Bronchus fibroblast of lung (primary cell): Measurements from ENCODE around the gene OR1J1. TPM values are rescaled to one million over a fixed set of nuclear protein-coding genes. Genes with fewer than 3 reads are reported as not detected.

Experiments
- total RNA-seq: library from RNA; depleted of rRNA; stranded (reverse); fragments of >200 nt; gene quantifications from 2 replicates; pipeline ENCODE4 v1.2.3, GENCODE V29; 2015

OR1J1 gene, protein sequence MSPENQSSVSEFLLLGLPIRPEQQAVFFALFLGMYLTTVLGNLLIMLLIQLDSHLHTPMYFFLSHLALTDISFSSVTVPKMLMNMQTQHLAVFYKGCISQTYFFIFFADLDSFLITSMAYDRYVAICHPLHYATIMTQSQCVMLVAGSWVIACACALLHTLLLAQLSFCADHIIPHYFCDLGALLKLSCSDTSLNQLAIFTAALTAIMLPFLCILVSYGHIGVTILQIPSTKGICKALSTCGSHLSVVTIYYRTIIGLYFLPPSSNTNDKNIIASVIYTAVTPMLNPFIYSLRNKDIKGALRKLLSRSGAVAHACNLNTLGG
- not detected in 2 replicates for total RNA-seq

GRCh38 chr9:122477826-122478225 lies at the start of gene OR1J1:
Gene OR1J1, minus strand, starts transcription at chr9:122477926. Its CDS starts 0 bp downstream, at chr9:122477926.

DNA sequence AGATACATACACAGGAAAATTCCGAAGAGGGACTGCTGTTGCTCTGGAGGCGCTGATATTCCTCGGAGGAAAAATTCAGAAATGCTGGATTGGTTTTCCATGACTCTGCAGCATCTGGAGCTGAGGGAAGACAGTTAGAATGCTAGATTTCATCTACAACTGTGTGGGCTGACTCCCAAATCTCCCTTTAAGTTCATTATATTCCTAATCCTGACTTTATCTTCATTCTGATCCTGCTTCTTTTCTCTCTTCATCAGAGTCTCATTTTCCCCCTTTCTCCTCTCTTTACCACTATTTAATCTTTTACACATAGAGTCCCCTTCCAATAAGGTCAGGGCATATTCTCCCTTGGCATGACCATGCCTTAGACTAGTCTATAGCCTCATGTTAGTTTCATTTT lies 49.5 kb upstream of the OR1J1 start, which contains the start of gene OR1N1:
Gene OR1N1 (minus strand): TSS at position 101 of the 400 bp plus-strand sequence. CDS start 0 bp downstream, at position 101.

GRCh38 chr9:122518841-122519240 lies 41.1 kb upstream of the OR1J1 start, which contains the start of gene OR1J4:
Gene OR1J4, plus strand, starts transcription at chr9:122519141. Its CDS starts 0 bp downstream, at chr9:122519141.

GRCh38 chr9:122510502-122510901 lies 32.8 kb upstream of the OR1J1 start, which contains the start of gene OR1J2:
Gene OR1J2, plus strand, starts transcription at chr9:122510802. Its CDS starts 0 bp downstream, at chr9:122510802.

Other genes starting within 250 kb of the OR1J1 start
- not detected in 2 replicates for gene LHX6, start 249.0 kb downstream of the OR1J1 start, total RNA-seq
- 6.2 and 6.4 TPM in 2 replicates for gene RBM18, start 213.1 kb downstream of the OR1J1 start, total RNA-seq
- gene MRRF, start 213.0 kb downstream of the OR1J1 start, total RNA-seq: 36.0 and 36.3 TPM in 2 replicates
- 51.6 and 55.0 TPM in 2 replicates for gene PTGS1, start 106.9 kb downstream of the OR1J1 start, total RNA-seq
- gene OR1J2, start 32.9 kb upstream of the OR1J1 start, total RNA-seq: not detected in 2 replicates
- not detected in 2 replicates for gene OR1J4, start 41.2 kb upstream of the OR1J1 start, total RNA-seq
- gene OR1N1, start 49.4 kb upstream of the OR1J1 start, total RNA-seq: not detected in 2 replicates
- gene OR1N2, start 75.2 kb upstream of the OR1J1 start, total RNA-seq: not detected in 2 replicates
- gene OR1L8, start 105.5 kb upstream of the OR1J1 start, total RNA-seq: not detected in 2 replicates
- not detected in 2 replicates for gene OR1Q1, start 136.8 kb upstream of the OR1J1 start, total RNA-seq
- not detected in 2 replicates for gene OR1B1, start 179.7 kb upstream of the OR1J1 start, total RNA-seq
- not detected in 2 replicates for gene OR1L1, start 183.8 kb upstream of the OR1J1 start, total RNA-seq
- not detected in 2 replicates for gene OR1L3, start 197.2 kb upstream of the OR1J1 start, total RNA-seq
- gene OR1L4, start 246.1 kb upstream of the OR1J1 start, total RNA-seq: not detected in 2 replicates